GM21526 (cell line): Measurements from ENCODE around the gene CNTNAP5.

Experiments
- ATAC-seq: cut with Tn5 transposase; IDR thresholded peaks from one replicate; pipeline ENCODE4 v1.9.1; 2021; ENCODE audit warnings: moderate library complexity; ENCODE audit not compliant: unreplicated experiment, low FRiP score

CNTNAP5 gene

DNA sequence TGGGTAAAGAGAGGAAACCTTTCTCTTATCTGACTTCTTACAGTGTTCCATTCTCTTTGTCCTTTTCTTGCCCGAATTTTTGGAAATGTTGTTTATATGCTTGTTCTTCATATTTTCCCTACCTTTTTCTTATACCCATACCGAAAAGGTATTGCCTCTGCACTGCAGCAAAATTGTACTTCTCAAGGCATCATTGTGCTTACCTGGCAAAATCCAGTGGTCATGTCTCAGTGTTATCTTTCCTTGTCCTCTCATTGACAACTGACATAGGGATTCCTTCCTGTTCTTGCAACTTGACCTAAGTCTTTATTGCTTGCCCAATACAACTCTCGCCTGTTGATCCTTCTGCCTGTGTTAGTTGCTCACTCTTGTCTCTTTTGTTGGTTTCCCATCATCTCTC is 842.2 kb downstream of the CNTNAP5 start:
- ATAC-seq = no peak

DNA sequence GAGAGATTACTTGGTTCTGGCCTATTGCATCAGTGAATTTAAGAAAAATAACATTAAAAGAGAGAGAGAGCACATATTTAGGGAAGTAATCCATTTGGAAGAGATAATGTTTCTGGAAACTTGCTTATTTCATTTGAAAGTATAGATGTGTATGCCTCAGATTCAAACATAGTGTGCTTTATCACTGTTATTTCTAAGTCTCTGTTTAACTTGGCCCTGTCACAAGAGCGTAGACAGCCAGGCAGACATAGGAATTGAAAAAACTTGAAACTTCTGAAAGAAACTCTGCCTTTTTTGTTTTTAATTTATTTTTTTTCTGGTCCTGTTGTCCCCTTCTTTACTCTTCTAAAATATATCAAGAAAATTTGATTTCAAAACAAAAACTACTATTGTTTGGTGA is 849.1 kb downstream of the CNTNAP5 start:
- no peak for ATAC-seq

DNA sequence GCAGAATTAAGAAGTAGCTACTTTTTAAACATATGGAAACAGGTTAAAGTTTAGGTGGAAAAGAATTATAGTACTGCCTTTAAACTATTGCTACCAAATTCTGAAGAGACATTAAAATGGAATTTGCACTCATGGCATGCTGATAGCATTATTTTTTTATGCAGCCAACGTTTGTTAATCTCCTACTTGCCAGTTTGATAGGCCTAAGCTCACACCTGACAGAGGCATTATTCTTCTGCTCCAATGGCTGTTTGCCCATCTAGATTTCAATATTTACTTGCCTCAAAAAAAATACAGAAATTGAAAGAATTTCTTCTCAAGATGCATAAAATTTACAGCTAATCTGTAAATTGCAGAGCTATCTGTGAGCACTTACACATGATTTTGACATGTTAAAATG is 849.6 kb downstream of the CNTNAP5 start:
- ATAC-seq = no peak

DNA sequence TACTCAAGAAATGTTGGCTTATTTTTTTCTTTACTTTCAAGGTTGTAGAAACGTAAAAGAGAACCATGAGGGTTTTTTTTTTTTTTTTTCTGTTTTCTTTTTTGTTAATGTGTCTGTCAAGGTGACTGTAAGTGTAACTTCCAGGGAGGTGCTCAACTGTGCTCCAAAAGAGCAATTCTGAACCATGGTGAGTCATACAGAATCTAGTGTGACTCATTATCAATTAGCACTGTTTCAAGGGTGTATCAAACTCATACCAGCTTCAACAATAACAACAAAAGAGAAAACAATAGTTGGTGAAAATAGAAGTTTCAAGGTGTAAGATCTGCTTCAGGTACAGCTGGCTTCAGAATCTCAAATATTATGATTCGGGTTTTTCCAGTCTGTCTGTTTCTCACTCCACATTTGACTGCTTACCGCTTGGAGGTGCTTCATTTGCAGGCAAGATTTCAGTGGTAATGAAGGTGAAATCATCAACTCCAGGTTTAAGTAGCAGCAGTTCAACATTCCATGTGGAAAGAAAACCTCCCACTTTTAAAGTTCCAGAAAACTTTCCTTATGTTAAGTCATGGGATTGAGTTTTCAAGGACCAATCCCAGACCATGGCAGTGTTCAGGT is 850.6 kb downstream of the CNTNAP5 start:
- ATAC-seq = peak; percentile 45

DNA sequence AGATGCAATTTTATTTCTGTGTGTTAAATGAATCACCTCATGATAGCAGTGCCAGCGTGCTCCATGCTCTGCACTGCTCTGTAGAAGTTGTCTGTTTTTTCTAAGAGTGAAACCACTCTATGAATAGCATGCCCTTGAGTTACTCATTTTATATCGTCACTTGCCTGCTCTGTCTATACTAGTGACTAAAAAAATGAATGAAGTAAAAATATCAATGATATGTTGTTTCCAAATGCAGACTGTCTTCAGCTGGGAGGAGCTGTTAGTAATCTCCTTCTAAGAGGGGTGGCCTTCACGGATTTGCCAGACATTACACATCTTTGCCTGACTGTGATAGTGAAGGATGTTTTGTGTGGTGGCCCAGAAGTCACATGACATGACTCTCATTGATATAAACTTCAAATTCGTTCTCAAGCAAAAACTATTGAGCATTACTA is 852.1 kb downstream of the CNTNAP5 start:
- ATAC-seq = no peak

DNA sequence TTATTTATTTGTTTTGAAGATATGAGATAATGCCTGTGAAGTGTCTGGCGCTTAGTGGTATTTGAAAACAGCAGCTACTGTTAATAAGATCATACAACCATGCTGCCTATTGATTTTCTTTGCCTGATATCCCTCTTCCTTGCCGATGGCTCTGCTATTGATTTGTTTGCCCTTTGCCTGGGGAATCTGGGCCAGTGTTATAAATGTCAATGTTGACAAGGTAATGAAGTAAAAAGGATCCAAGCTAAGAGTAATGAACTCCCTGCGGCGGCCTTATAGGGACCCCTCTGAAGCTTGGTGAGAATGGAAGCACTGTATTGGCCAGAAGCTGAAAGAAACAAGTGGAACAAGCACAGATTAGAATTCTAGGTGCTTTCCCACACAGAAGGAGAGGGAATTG is 854.6 kb downstream of the CNTNAP5 start:
- no peak for ATAC-seq

DNA sequence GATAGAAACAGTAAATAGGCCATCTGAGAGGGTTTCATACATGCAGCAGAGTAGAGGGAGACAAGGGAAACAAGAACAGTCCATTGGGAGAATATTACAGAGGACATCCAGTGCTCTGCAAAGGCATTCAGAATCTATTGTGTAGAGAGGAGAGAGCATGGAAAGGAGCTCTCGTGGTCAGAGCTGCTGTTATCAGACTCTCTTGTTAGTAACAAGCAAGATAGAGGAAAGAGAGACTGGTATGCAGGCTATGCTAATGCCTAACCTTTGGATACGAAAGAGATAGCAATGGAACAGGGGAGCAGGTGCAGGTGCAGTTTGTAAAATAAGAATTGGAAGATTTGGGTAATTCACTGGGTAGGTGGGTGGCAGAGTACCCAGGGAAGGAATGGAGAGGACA is 855.9 kb downstream of the CNTNAP5 start:
- ATAC-seq = no peak

DNA sequence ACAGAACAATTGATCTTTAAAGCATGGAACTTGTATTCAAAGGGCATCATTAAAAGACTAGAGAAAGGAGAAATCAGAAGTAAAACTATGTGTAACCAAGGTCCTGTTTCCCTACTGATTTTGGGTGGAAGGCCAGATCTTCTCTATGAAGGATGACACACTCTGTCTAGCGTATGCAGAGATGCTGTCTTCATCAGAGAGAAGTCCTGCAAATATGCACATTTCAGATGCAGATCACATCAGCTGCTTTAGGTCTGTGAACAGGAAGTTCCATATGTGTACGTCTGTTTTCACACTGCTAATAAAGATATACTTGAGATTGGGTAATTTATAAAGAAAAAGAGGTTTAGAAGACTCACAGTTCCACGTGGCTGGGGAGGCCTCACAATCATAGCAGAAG is 857.3 kb downstream of the CNTNAP5 start:
- ATAC-seq = no peak

DNA sequence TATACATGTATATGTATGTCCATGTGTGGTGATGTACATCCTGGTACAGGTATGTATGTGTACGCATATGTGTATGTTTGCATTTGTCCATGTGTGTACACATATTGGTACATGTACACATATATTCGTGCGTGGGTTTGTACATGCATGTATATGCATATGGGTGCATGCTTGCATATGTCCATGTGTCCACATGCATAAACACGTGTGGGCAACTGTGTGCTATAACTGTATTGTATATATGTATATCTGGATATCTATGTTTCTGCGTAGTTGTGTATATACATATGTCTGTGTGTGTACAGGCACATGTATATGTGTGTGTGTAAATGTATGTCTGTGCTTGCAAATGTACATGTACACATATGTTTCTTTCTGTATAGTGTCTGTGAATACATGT is 858.5 kb downstream of the CNTNAP5 start:
- no peak for ATAC-seq

DNA sequence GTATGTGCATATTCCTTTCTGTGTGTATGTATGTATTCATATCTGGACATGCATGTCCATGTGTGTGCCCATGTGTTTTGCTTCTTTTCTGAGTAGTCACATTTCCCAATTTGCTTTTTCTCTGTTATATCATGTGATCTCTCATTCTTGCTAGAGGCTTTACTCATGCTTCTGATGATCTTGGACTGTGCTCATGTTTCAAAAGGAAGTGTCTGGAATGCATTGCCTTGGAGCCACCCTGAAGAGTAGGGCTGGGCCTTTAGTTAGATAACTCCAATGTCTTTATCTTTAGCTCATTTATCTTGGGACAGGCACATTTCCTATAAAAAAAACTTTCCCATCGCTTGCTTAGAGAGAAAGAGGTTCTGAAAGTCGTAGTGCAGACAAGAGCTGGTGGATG is 859.2 kb downstream of the CNTNAP5 start:
- no peak for ATAC-seq

DNA sequence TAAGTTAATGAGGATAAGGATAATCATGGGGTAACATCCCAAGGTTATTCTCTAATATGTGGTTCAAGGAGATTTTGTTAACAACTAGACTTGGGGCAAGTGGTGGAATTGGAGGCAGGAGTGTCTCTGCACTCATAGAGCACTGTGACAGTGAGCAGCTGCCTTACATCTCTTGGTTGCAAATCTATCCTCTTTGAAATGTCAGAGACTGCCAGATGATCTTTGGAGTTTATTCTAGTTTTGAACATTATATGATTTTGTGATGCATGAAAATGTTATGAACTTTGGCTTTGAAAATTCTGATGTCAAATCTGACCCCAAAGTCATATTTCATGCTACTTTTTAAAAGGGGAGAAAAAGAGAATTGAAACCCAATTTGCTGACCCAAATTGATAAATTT is 861.1 kb downstream of the CNTNAP5 start:
- no peak for ATAC-seq

DNA sequence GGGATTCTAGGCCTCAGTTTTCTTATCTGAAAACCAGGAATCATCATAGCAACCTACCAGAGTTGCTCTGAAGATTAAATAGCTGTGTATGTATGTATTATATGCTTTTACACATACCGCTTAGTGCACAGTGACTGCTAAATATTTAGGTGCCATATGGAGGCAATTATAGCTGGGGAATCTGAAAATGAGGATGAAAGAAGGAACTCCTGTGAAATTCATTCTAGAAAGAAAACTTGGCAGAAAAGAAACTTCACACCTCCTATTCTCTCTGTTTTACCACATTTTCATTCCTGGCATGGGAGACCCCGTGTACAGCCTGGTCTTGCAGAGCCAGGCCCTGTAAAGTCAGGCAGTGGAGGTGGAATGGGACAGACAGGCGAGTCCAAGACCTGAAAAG is 862.4 kb downstream of the CNTNAP5 start:
- no peak for ATAC-seq

DNA sequence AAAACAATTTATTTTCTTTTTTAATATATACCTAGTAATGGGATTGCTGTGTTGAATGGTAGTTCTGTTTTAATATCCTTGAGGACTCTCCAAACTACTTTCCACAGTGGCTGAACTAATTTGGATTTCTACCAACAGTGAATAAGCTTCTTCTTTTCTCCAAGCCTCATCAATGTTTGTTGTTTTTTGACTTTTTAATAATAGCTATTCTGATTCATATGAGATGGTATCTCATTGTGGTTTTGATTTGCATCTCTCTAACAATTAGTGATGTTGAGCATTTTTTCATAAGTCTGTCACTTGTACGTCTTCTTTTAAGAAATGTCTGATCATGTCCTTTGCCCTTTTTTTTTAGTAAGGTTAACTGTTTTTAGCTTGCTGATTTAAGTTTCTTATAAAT is 863.3 kb downstream of the CNTNAP5 start:
- no peak for ATAC-seq

DNA sequence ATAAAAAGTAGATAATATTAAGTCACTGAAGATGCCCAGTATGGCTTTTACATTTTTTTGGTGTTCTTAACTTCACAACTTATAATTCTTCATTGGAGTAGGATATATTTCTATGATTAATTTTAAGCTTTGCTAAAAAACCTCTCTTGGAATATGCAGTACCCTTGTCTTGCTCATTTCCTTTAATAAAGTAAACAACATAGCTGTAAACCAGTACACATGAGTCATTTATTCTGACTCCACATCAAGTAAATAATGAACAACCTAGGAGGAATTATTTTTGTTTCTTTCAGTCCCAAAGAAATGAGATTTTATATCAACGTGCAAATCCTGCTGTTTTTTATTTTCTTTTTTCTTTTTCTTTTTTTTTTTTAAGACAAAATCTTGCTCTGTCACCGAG is 869.1 kb downstream of the CNTNAP5 start:
- no peak for ATAC-seq

DNA sequence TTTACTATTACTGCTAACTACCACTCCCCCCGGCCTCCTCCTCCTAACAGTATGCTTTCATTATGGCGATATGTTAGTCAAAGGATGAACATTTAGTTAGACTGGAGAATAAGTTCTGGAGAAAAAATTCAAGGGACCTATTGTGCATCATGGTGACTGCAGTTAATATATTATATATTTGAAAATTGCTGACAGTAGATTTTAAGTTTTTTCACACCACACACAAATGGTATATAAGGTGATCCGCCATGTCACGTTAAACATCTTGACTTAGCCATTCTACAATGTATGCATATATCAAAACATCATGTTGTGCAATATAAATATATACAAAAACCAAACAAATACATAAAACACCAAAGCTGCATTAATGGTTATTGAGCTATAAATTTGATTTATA is 873.7 kb downstream of the CNTNAP5 start:
- ATAC-seq = no peak

DNA sequence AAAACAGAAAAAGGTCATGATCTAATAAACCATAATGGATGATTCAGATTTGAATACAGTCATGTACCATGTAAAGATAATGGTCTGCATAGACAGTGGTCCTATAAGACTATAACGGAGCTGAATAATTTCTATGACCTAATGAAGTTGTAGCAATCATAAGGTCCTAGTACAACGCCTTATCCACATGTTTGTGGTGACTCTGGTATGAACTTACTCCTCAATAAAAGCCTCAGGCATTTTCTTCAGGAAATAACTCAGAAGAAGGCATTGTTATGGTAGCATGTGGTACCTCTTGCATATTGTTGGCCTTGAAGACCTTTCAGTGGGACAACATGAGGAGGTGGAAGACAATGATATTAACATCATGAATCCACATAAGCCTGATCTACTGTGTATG is 883.3 kb downstream of the CNTNAP5 start:
- ATAC-seq = no peak

DNA sequence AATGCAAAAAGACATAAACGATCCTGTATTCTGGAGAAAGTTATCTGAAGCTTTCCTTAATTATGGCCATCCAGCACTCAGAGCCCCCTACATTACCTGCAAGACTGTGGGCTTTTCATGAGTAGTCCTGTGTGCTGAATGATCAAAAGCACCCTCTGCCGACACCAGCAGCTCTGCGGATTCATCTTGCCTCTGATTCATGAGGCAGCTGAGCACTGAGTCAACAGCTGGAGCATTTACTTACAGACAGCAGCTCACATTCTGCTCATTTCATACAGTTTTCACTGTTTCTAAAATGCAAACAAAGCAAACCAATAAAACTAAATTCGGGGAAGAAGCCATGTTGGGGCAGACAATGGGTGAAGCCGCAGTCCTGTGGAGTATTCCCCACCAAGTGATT is 886.5 kb downstream of the CNTNAP5 start:
- ATAC-seq = no peak

DNA sequence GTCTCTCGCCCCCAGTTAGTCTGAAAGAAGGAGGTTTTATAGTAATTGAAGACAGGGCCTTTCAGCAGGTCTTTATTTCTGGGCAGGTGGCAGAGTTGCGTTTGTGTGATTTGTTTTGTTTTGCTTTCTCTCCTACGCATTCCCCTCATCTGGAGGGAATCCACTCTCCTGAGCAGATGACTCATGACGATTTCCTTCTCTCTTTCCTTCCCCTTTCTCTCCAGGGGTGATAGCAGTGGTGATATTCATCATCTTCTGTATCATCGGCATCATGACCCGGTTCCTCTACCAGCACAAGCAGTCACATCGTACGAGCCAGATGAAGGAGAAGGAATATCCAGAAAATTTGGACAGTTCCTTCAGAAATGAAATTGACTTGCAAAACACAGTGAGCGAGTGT is 888.8 kb downstream of the CNTNAP5 start:
- ATAC-seq = no peak

DNA sequence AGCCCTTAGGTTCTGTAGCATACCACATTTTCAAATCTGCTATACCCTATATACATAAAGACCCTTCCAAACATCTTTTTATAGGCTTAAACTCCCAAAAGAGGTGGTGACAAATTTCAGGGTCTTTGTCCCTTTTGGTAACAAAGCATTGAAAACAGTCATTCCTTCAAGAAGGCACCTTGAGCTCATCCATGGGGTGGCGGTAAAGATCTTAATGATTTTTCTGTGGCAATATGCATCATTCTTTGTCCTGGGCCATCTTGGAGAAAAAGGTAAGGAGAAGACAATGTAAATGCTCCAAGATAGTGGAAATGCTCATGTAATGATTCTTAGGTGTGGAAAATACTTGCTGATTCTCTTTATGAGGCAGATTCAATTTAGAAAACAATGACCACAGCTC is 890.5 kb downstream of the CNTNAP5 start:
- ATAC-seq = no peak

DNA sequence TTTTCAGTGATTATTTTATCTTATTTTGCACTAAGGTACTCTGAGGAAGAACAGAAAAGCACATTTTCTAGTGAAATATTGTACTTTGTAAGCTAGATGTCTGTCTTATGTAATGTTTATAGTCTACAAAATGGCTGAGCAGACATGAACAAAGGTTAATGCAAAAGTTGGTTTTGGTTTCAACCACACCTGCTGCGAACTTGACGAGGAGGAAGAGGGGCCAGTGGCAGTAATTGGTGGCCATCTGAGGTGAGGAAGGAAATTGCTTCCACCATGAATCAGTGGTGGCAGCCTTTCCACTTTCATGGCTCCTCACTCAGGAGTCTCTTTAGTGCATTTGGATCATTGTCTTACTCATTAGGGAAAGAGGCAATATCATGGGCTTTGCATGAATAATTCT is 894.2 kb downstream of the CNTNAP5 start:
- ATAC-seq = no peak

DNA sequence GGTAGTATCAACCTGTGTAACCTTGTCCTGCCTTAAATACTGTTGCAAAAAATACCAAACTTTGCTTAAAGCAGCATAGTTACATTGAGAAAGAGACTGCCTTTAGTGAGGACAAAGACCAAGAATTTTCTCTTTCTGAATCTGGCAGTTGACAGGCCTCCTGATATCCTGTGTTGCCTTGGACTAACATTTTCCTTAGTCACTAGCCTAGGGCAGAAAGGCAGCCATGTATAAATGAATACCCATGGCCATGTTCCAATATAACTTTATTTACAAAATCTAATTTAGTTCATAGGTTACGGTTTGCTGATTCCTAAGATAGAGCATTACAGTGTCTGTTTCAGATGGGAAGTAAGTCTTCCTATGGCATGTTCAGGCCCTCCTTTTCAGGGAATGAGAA is 895.4 kb downstream of the CNTNAP5 start:
- no peak for ATAC-seq

DNA sequence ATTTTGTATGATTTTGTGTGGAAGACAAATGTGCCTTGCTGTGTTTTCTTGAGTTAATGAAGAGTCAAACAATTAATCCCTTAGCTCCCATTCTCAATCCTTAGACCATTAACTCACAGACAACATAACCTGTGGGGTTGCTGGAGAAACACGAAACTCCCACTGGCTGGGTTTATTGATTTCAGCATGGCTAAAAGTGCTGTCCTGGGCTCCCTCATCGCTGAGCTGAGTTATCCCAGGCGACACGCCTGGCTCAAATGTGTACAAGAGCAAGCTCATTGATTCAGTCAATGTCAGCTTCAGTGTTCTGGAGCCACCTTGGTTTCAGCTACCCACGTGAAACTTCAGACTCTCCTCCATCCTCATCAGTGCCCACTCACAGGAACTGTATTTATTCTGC is 896.1 kb downstream of the CNTNAP5 start:
- no peak for ATAC-seq

DNA sequence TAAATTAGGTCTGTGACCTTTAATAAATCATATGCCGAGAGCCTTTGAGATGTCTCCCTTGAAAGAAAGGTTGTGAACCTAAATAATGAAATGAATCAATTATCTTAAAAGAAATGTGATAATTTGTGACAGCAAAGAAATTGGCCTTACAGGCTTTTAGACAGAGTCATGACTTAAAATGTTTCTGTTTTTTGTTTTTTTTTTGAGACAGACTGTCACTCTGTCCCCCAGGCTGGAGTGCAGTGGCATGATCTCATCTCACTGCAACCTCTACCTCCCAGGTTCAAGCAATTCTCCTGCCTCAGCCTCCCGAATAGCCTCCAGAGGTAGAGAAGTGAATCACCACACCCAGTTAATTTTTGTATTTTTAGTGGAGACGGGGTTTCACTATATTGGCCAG is 898.0 kb downstream of the CNTNAP5 start:
- no peak for ATAC-seq
